ENCODE data around the gene AKAP10.

DNA sequence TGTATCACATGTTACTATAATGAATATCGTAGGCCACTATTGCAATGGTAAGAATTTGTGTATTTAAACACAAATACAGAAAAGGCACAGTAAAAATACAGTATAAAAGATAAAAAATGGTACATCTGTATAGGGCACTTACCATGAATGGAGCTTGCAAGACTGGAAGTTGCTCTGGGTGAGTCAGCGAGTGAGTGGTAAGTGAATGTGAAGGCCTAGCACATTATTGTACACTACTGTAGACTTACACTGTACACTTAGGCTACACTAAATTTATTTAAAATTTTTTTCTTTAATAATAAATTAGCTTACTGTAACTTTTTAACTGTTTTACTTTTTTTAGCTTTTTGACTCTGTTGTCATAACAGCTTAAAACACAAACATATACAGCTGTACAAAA lies 42.5 kb downstream of the AKAP10 start:
- no peak for TF ChIP-seq POLR2A (IDR thresholded peaks at IDR 0.05; ENCODE audit: low read depth, low read length)
- no peak for TF ChIP-seq CTCF (conservative IDR thresholded peaks at IDR 0.05; ENCODE audit: low read depth, low read length)
- TF ChIP-seq RAD21 (IDR thresholded peaks at IDR 0.05; ENCODE audit: low read length): no peak
- TF ChIP-seq, protein P1, sequence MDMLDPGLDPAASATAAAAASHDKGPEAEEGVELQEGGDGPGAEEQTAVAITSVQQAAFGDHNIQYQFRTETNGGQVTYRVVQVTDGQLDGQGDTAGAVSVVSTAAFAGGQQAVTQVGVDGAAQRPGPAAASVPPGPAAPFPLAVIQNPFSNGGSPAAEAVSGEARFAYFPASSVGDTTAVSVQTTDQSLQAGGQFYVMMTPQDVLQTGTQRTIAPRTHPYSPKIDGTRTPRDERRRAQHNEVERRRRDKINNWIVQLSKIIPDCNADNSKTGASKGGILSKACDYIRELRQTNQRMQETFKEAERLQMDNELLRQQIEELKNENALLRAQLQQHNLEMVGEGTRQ (IDR thresholded peaks at IDR 0.05; ENCODE audit: low read depth, low read length): no peak
- no peak for TF ChIP-seq CEBPB (IDR thresholded peaks at IDR 0.05; ENCODE audit: low read depth, low read length)
- TF ChIP-seq SMC3 (IDR thresholded peaks at IDR 0.05; ENCODE audit: low read depth, low read length): no peak
- no peak for TF ChIP-seq FOS (IDR thresholded peaks at IDR 0.05; ENCODE audit: low read depth, low read length)
- TF ChIP-seq MXI1 (IDR thresholded peaks at IDR 0.05; ENCODE audit: borderline replicate concordance, low read depth, low read length): no peak
